GM19463 (cell line): ENCODE measurements around the gene RAB15.
A peak's percentile ranks its signal among the peaks of the same experiment; 100 is the strongest.

Source experiments
- ATAC-seq: cut with Tn5 transposase; IDR thresholded peaks from one replicate; pipeline ENCODE4 v1.9.1; 2021; ENCODE audit warnings: mild to moderate bottlenecking, moderate library complexity; ENCODE audit not compliant: unreplicated experiment

Gene RAB15

DNA sequence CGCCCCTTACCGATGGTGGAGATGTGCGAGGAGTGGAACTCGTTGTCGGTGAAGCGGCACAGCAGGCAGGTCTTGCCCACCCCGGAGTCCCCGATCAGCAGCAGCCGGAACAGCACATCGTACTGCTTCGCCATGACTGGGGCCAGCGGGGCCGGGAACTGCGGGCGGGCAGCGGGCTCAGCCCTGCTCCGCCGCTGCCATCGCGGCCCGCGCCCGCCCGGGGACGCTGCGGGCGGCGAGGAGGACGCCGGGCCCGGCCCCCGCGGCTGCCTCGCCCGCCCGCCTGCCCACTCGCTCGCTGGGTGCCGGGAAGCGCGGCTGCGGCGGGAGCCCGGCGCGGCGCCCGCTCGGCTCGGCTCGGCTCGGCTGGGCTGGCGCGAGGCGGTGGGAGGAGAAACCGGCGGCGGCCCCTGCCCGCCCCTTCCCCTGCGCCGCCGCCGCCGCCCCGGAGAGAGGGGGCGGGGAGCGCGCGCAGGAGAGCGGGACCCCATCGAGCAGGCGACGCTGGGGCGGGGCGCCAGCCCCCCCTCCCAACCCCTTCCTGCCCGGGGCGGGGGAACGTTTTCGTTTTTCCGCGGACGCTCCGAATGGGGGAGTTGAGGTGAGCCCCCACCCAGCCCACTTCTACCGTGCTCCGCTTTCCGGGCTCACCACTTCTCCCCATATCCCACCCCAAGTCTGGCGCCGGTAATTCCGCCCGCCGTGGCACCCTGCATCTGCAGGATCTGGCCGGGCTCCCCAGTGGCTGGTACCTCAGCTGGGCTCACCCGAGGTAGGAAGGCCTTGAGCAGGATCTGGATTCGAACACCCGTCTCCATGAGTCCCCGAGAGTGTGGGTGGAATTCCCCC lies at the start of gene RAB15:
Gene RAB15 (minus strand): TSS at position 394 of the 849 bp plus-strand sequence. CDS start 260 bp downstream, at position 134.
- ATAC-seq = no peak

DNA sequence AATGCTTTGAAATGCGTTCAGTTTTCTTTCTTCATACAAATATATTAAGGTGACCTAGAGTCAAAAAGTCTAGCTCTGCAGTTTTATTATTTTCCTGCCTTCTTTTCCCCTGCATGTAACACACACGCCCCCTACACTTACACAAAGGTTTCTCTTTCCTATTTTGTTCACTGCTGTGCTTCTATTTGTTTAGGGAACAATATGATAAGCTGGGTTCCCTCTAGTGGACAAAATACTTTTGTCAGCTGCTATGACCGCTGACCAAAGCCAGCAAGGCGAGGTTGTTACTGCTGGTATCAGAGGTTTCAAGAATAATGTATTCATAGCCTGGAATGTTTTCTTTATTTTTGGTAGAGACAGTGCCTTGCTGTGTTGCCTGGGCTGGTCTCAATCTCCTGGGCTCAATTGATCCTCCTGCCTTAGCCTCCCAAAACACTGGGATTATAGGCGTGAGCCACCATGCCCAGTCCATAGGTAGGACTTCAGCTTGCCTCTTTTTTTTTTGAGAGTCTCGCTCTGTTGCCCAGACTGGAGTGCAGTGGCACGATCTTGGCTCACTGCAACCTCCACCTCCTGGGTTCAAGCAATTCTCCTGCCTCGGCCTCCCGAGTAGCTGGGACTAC lies 47.9 kb upstream of the RAB15 start:
- no peak for ATAC-seq

DNA sequence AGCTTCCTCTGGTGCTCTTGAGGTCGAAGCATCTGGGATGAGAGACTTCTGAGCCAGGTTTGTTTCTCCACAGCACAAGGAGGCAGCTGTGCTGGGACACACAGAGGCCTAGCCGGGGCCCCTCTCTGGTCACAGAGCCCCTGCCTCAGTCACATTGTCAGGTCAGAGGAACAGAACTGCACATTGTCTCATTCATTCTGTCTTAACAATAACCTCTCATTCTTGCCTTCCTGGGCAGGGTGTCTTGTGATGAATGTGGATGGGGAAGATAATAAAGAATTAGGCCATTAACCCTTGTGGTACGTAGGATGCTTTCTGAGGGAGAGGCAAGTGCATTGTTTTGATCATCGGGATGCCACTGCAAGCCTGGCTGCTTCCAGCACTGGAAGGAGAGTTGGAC lies 44.3 kb upstream of the RAB15 start:
- no peak for ATAC-seq

DNA sequence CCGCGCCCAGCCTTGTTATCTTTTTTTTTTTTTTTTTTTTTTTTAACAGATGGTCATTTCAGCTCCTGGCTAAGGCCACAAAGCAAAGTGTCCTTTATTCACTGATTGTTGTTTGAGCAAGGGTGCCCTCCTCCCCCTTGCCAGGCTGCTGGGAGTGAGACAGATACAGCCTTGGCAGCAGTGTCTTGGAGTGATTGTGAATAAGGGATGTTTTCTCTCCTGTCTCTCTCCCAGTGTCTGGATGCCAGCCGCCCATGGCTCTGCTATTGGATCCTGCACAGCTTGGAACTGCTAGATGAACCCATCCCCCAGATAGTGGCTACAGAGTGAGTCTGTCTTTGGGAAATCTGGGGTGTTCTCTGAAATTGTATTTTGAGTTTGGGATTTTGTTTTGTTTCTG lies 43.3 kb upstream of the RAB15 start:
- ATAC-seq = no peak

DNA sequence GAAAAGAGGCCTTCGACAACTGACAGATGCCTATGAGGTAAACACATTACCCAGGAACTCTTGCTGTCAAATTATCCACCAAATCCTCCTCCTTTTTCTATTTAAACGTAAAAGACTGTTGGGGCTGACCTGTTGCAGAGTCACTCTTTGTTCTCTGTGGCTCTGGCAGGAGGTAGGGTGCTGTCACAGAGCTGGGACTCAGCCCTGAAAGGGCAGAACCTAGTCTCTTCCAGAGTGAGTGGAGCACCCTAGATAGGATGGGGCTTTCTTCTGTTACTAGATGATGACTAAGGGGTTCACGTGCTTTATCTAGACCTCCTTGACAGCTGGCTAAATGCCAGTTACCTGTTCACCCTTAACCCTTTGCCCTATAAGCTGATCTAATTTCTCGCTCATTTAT lies 40.2 kb upstream of the RAB15 start:
- ATAC-seq = no peak

DNA sequence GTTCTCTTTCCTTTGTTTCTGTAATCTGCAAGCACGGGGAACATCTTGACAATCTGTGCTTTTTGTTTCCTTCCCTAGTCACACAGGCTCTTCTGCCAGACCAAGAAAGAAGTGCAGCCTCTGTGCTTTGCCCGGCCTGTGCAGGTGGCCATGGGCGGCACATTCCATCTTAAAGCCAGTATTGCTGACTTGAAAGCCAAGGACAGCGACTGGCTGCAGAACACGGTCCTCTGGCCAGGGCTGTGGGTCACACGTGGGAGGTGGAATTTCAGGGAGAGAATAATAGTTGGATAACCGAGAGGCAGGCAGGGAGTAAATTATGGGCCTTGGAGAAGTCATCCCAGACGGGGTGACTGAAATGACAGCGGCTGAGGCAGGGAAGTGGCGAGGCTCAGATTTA lies 39.4 kb upstream of the RAB15 start:
- ATAC-seq = no peak

DNA sequence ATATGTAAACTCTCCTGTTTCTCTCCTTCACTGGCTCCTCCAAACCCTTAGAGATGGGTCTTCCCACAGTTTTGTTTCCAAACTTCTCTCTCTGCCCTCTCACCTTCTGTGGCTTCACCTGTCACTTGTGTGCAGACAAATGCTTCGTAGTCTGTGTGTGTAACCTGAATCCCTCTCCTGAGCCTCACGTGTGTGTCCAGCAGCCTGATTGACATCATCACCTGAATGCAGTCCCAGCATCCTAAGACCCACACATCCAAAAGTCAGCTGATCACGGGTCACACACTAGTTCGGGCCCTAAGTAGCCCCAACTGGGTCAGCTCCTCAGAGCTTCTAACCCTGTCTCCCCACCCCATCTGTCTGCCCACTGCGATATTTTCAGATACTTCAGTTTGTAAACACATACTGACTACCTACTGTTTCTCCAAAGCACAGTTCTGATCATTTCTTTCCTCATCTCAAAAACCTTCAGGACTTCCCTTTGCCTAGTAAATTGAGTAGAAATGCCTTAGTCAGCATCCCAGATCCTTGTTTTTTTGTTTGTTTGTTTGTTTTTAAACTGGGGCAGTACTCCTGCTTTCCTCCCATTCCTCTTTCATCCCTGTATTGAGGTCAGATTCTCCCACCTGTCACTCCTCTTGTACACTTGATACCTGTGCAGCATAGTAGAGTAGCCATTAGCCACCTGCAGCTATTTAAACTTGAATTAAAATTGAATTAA lies 38.2 kb upstream of the RAB15 start:
- ATAC-seq = no peak

DNA sequence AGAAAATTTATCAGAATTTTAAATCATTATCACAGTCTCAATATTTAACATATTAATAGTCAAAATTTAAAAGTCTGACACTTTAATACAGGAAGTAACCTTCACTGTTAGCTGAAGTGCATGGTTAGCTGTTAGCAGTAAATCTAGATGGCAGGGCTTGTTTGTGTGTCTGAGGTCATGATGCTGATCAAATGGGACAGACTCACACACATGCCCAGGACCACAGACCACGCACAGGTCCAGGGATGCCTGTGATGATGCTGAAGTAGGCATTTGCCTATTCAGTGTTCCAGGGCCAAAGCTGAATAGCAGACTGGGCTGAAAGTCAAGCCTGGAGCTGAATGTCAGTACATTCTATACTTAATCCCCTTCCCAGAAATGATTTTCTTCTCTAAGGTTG lies 35.1 kb upstream of the RAB15 start:
- no peak for ATAC-seq

DNA sequence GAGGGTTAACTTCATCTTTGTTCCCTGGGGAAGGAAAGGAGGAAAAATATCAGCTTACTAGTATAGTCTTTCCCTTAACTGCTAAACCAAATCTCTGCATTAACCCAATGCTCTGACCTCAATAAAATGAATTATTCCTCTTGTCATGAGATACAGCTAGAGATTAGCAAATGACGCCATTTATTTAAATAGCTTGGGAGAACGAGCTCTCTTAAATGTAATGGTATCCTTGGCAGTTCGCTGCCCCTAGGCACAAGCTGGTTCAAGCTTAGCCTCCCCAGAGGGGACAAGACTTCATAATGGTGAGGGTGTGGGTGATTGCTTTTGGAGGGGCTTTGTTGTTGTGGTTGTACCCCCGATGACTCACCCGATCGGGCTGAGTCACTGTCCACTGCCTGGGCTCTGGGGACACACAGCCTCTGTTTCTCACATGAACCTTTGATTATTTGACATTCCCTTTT lies 34.2 kb upstream of the RAB15 start:
- no peak for ATAC-seq

DNA sequence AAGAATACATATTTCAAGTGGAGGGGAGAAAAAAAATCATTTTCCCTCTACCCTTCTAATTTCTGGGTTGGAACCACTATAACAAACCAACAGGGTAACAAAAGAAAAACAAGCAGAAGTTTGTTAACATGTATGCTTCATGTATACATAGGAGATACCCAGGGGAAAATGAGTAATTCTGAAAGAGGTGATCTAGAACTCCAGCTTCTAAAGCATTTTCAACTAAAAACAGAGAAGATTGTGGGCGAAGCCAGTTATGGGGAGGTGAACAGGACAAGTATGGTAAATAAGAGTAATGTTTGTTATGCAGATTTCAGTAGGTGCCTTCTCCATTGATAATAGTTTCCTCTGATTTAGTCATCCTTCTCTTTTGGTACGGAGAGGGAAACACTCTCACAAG lies 31.3 kb upstream of the RAB15 start:
- ATAC-seq = peak; percentile 73

DNA sequence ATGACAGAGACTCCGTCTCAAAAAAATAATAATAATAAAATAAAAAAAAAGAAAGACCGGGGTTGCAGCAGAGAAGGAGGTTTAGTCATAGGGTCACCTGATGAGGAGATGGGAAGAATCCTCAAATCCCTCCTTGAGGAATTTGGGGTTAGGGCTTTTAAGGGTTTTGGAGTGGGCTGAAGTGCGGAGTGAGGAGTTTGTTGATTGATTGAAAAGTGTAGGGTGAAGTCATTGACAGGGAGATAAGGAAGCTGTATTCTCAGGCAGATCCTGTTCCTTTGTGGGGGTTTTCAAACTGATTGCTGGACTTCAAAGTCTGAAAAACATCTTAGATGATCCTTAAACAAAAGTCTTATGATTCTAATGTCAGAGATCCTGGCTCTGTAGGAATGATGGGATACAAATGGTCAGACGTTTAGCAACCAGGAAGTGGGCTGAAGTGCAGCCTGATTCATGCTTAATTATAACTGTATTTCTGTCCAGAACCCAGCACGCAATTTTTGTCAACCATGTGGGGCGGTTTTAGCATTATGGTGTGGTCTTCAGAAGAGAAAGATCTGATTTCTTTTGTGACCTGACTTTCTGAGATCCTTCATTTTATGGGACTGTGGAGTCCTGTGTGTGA lies 30.6 kb upstream of the RAB15 start:
- ATAC-seq = no peak

DNA sequence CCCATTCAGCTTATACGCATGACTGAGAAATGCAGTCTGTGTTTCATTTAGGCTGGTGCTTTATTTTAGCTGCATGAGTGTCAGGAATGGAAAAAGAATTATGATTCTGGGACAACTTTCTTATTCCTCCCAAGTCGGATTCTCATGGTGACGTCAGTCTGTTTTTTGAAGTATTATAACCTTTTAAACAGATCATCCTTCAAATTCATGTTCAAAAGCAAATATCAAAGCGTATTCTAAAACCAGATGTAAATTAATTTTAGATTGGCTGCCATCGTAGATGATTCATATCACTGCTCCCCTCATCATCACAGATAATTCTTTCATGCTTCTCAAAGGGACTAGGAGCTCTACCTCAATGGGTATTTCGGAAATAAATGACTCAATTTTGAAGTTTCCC lies 29.6 kb upstream of the RAB15 start:
- ATAC-seq = no peak

DNA sequence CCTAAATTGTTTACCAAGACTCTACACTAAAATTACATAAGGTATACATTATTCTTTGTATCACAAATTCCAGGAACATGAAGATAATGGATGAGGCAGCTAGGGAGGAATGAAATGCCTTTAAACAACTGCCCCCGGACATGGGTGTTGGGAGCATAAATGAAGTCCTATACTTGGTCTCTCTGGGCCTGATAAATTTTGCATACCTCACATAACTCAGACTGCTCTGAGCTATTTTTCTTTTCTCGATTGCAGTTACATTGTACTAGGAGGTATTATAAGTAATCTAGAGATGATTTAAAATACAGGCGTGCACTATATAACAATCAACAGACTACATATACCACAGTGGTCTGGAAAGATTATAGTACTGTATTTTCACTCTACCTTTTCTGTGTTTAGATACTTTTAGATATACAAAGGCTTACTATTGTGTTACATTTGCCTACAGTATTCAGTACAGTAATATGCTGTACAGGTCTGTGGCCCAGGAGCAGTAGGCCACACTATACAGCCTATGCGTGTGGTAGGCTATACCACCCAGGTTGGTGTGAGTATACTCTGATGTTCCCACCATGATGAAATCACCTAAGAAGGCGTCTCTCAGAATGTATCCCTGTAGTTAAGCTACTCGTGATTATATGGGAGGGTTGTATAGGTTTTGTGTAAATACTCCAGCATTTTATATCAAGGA lies 28.9 kb upstream of the RAB15 start:
- no peak for ATAC-seq

DNA sequence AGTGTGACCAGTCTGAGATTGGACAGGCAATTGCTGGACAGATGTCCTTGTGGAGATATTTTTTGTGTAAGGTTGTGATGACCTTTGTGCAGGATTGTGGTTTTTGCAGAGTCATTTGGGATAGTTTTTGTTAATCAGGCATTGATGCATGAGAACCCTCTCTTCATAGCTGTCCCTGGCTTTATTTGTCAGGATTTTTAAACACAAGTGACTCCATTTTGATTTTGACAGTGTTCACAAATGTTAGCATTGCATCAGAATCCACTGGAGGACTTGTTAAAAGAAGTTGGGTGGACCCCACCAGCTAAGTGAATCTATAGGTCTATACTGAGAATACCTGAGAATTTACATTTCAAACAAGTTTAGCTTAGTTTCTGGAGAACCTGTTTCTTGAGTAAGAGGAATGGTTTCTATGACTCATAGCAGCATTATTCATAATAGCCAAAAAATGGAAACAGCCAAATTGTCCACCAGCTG lies 26.4 kb upstream of the RAB15 start:
- ATAC-seq = no peak

DNA sequence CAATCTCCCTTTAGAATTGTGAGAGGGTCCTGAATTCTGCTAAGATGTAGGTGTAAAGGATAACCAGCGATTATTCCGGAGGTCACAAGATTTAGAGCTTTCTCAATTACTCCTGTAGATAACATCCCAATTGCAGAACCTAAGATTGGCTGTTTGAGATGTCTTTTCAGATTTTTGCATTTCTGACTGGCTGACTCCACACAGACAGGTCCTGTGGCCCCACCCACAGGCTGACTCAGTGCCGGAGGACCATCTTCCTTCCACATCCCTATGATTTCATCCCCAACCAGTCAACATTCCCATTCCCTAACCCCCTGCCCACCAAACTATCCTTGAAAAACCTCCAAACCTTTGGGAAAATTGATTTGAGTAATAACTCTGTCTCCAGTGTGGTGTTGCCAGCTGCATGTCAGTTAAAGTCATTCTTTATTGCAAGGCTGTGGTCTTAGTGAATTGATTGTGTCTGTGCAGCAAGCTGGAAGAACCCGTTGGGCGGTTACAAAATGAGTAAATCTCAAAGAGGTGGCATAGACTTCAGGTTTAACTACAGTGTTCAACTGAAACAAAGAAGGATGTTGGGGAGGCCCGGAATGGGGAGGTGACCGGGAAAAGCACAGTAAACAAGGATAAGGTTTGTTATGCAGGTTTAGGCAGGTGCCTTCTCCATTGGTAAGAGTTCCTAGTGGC lies 25.1 kb upstream of the RAB15 start:
- no peak for ATAC-seq

DNA sequence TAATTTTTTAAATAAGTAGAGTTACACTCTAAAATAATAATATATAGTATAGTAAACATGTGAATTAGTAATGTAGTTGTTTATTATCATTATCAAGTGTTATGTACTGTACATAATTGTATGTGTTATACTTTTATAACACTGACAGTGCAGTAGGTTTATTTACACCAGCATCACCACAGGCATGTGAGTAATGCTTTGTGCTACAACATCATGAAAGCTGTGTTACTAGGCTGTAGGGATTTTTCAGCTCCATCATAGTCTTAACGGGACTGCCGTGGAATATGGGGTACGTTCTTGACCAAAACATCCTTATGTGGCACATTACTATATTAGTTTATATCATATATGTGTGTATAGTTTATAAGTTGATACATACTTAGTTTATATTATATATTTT lies 23.2 kb upstream of the RAB15 start:
- ATAC-seq = no peak

DNA sequence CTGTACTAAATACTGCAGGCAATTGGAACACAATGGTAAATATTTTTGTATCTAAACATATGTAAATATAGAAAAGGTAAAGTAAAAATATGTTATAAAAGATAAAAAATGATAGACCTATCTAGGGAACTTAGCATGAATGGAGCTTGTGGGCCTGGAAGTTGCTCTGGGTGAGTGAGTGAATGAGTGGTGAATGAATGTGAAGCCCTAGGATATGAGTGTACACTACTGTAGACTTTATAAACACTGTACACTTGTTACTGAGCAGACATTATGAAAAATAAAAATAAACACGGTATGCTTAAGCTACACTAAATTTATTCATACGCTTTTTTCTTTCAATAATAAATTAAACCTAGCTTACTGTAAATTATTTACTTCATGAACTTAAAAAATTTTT lies 22.4 kb upstream of the RAB15 start:
- no peak for ATAC-seq

DNA sequence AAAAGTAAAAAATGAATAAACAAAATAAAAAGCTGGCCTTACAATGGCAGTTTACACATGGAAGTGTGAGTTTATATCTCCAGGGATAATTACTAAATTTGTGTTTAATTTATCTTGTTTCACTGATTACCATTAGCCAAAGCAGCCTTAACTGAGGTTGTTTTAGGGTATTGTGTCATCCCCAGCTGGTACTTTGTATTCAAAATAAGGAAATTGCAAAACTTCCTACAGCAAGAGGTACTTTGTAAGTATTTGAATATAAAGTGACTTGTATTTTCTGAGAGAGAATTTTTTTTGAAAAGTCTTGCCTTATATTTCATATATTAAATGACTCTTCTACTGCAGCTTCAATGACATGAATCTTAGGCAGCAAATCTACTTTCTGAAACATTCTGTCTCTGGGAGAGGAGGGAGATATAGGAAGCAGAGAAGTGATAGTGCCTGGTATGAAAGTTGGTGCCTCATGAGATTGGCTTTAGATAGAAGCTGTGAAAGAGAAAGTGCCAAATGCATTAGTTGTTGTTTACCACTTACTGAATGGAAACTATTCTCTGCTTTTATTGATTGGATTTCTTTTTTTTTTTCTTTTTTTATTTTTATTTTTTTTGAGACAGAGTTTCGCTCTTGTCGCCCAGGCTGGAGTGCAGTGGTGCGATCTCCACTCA lies 21.3 kb upstream of the RAB15 start:
- no peak for ATAC-seq

DNA sequence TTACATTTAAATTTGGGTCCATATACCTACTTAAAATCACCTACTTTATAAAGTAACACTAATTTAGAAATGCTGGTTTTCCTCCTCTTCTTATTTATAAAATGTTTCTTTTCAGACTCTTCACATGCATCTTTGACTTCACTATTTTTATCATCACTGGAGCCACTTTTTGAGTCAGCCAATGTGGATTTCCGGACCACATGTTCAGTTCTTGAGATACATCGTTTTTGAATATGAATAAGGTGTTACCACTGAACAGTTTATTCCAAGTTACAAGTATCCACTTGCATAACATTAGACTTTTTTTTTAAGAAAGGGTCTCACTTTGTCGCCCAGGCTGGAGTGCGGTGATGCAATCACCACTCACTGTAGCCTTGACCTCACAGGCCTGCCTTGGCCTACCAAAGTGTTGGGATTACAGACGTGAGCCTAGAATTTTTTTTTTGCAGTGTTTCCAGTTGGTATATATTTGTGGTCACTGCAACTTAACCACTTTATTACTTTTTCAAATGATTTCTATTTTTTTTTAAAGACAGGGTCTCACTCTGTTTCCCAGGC lies 20.3 kb upstream of the RAB15 start:
- ATAC-seq = no peak
